DND-41 (cell line): ENCODE results near the gene ZKSCAN2.

ENCODE experiments used
- ATAC-seq: fragments of 200-7000 bp; cut with Tn5 transposase; 3 replicates; pipeline ENCODE4 v1.9.1; 2021; ENCODE audit warnings: low read depth; ENCODE audit not compliant: insufficient read depth
- DNase-seq: peaks from one replicate; pipeline ENCODE4 v3.0.0-alpha.2; 2020
- H2AFZ ChIP-seq: 2 replicates; pipeline ENCODE4 v1.6.0; 2012; ENCODE audit warnings: low read depth, low read length
- H3K27ac ChIP-seq: 2 replicates; pipeline ENCODE4 v1.5.1; 2012; ENCODE audit warnings: low read length, inconsistent platforms
- H3K27me3 ChIP-seq: fragments of 200-600 bp; sonication (generic); 2 replicates; pipeline ENCODE4 v1.6.0; 2012; ENCODE audit warnings: low read length, mild to moderate bottlenecking, inconsistent platforms; ENCODE audit not compliant: insufficient read depth, poor library complexity
- H3K36me3 ChIP-seq: 2 replicates; pipeline ENCODE4 v1.5.1; 2012; ENCODE audit warnings: low read length, inconsistent platforms; ENCODE audit not compliant: insufficient read depth
- H3K4me1 ChIP-seq: 2 replicates; pipeline ENCODE4 v1.5.1; 2012; ENCODE audit warnings: mild to moderate bottlenecking, low read length; ENCODE audit not compliant: insufficient read depth
- H3K4me2 ChIP-seq: 2 replicates; pipeline ENCODE4 v1.6.0; 2012; ENCODE audit warnings: mild to moderate bottlenecking, moderate library complexity, low read length, inconsistent platforms; ENCODE audit not compliant: insufficient read depth
- H3K4me3 ChIP-seq, 2 experiments: fragments of 200-600 bp in 1 of 2; shearing (Covaris generic) in 1 of 2; 2 replicates each; pipeline ENCODE4 v1.5.1; 2012 to 2016; ENCODE audit warnings: inconsistent platforms in 2 of 2, low read length in 2 of 2, mild to moderate bottlenecking in 2 of 2, low read depth in 1 of 2, moderate library complexity in 1 of 2
- H3K79me2 ChIP-seq: 2 replicates; pipeline ENCODE4 v1.6.0; 2012; ENCODE audit warnings: low read length, inconsistent platforms; ENCODE audit not compliant: insufficient read depth
- H3K9ac ChIP-seq: 2 replicates; pipeline ENCODE4 v1.6.0; 2012; ENCODE audit warnings: low read depth, mild to moderate bottlenecking, inconsistent platforms, low read length, moderate library complexity
- H3K9me3 ChIP-seq: 2 replicates; pipeline ENCODE4 v1.5.1; 2012; ENCODE audit warnings: low read length, moderate library complexity, mild to moderate bottlenecking, inconsistent platforms; ENCODE audit not compliant: insufficient read depth, severe bottlenecking
- H4K20me1 ChIP-seq: 2 replicates; pipeline ENCODE4 v1.6.0; 2012; ENCODE audit warnings: low read length; ENCODE audit not compliant: insufficient read depth
- CTCF ChIP-seq: IDR thresholded peaks from 2 replicates; pipeline ENCODE4 v1.5.1; 2012; ENCODE audit warnings: borderline replicate concordance, low read length, moderate library complexity, mild to moderate bottlenecking; ENCODE audit not compliant: poor library complexity, severe bottlenecking; ENCODE audit errors: extremely low read depth
- EZH2 ChIP-seq: IDR thresholded peaks from 3 replicates; pipeline ENCODE4 v1.6.1; 2012; ENCODE audit warnings: borderline replicate concordance, low read depth, mild to moderate bottlenecking, moderate library complexity, low read length, inconsistent platforms; ENCODE audit not compliant: severe bottlenecking

ZKSCAN2 gene

GRCh38 chr16:25257956-25258860 is 563 bp upstream of the ZKSCAN2 start:
- Histone ChIP-seq H3K79me2 (peaks cover 83% of the 10 kb centered on the region), H4K20me1 (peaks cover 35% of the 10 kb centered on the region; the same call in 1 of the 2 replicates)

GRCh38 chr16:25256695-25257469 is 763 bp downstream of the ZKSCAN2 start:
- H3K9ac ChIP-seq = peak overlapping the region; percentile 89
- peak overlapping the region; percentile 78 for H2AFZ ChIP-seq
- H3K79me2 ChIP-seq = peaks cover 72% of the 10 kb centered on the region
- peak; percentile 7 for TF ChIP-seq CTCF
- no peak for TF ChIP-seq EZH2
- H3K27me3 ChIP-seq = no peaks in the 10 kb centered on the region
- no peaks in the 10 kb centered on the region for H3K9me3 ChIP-seq
- H3K4me2 ChIP-seq = peak overlapping the region; percentile 72
- ATAC-seq (peak; percentile 9; the same call in 2 of the 3 replicates), DNase-seq (peak; percentile 26)
- H3K4me3 ChIP-seq = peak overlapping the region; percentile 45 to 69
- H3K36me3 ChIP-seq = peaks cover 51% of the 10 kb centered on the region
- H3K27ac ChIP-seq = peak overlapping the region; percentile 88
- H3K4me1 ChIP-seq = peaks cover 53% of the 10 kb centered on the region
- peaks cover 30% of the 10 kb centered on the region; the same call in 1 of the 2 replicates for H4K20me1 ChIP-seq

More at GRCh38 chr16:25257956-25258860, 563 bp upstream of the ZKSCAN2 start:
- Histone ChIP-seq H3K4me3 (peak overlapping the region; percentile 45 to 69), H3K9ac (peak overlapping the region; percentile 89), H3K27ac (peak overlapping the region; percentile 88), H2AFZ (peak overlapping the region; percentile 89), H3K4me2 (peak overlapping the region; percentile 72), H3K27me3 (no peaks in the 10 kb centered on the region), H3K36me3 (peaks cover 47% of the 10 kb centered on the region), H3K9me3 (no peaks in the 10 kb centered on the region), H3K4me1 (peaks cover 53% of the 10 kb centered on the region)
- TF ChIP-seq CTCF (no peak), EZH2 (no peak)
- peak; percentile 62 for ATAC-seq
- peak; percentile 93 for DNase-seq

- peaks cover 19% of the 10 kb centered on the region; the same call in 1 of the 2 replicates for H4K20me1 ChIP-seq
- no peak overlapping the region for H3K9ac ChIP-seq
- peaks cover 37% of the 10 kb centered on the region for H3K79me2 ChIP-seq
- H3K4me3 ChIP-seq = no peak overlapping the region
- TF ChIP-seq CTCF = no peak
- TF ChIP-seq EZH2 = no peak
- H3K27ac ChIP-seq = no peak overlapping the region
- peaks cover 31% of the 10 kb centered on the region for H3K4me1 ChIP-seq
- H3K4me2 ChIP-seq = 0 out of 2 replicates have a peak overlapping the region, but pooled peaks have one; percentile 18
- ATAC-seq = no peak
- no peaks in the 10 kb centered on the region for H3K9me3 ChIP-seq
- peaks cover 59% of the 10 kb centered on the region for H3K36me3 ChIP-seq
- no peak overlapping the region for H2AFZ ChIP-seq
- DNase-seq = no peak
- no peaks in the 10 kb centered on the region for H3K27me3 ChIP-seq
Observed at GRCh38 chr16:25253322-25253721, 4.3 kb downstream of the ZKSCAN2 start.
